H1 (cell line): ENCODE data around the gene FRY. TPM values are rescaled to one million over a fixed set of nuclear protein-coding genes. Genes with fewer than 3 reads are reported as not detected.

Source experiments
- CTCF ChIA-PET: fragments of 300-600 bp; sonication (Branson Sonifier 250); formaldehyde crosslinking; loops from one replicate; lab custom pipeline; 2021; ENCODE audit not compliant: partially characterized antibody; lab: Charles Lee
- POLR2A ChIA-PET: fragments of 300-600 bp; sonication (Branson Sonifier 250); formaldehyde crosslinking; loops from one replicate; lab custom pipeline; 2021; ENCODE audit warnings: inconsistent platforms; ENCODE audit not compliant: partially characterized antibody; lab: Charles Lee
- DNase-seq, 2 experiments: peaks; one replicate each; pipeline versions ENCODE4 v3.0.0 to v3.0.0-alpha.2; 2010 to 2022; ENCODE audit warnings: low spot score in 2 of 2, low read depth in 1 of 2, mixed read lengths in 1 of 2
- FAIRE-seq: peaks from 2 replicates; lab custom pipeline; 2011; peaks lifted over from hg19 to GRCh38; lab: Jason Lieb, UNC
- H2AFZ ChIP-seq: 2 replicates; pipeline ENCODE4 v1.8.1; 2012; ENCODE audit warnings: low read length, inconsistent platforms
- H2AK5ac ChIP-seq: 2 replicates; pipeline ENCODE4 v1.6.1; 2013; ENCODE audit warnings: low read depth, low read length
- H2BK120ac ChIP-seq: replicated peaks from 2 replicates; pipeline ENCODE3; 2013; ENCODE audit warnings: low read depth, low read length, inconsistent platforms
- H2BK12ac ChIP-seq: 2 replicates; pipeline ENCODE4 v1.6.1; 2013; ENCODE audit warnings: low read depth, low read length
- H2BK15ac ChIP-seq: 2 replicates; pipeline ENCODE4 v1.6.1; 2013; ENCODE audit warnings: low read length
- H2BK20ac ChIP-seq: 2 replicates; pipeline ENCODE4 v1.6.1; 2013; ENCODE audit warnings: low read length
- H2BK5ac ChIP-seq: 2 replicates; pipeline ENCODE4 v1.6.1; 2013; ENCODE audit warnings: low read depth, low read length
- H3K14ac ChIP-seq: 2 replicates; pipeline ENCODE4 v1.6.1; 2013; ENCODE audit warnings: inconsistent platforms; ENCODE audit not compliant: insufficient read length
- H3K18ac ChIP-seq: 2 replicates; pipeline ENCODE4 v1.6.1; 2013; ENCODE audit warnings: low read length; ENCODE audit errors: extremely low read depth
- H3K23ac ChIP-seq: 2 replicates; pipeline ENCODE4 v1.6.1; 2013; ENCODE audit warnings: inconsistent platforms; ENCODE audit not compliant: insufficient read length
- H3K23me2 ChIP-seq: 2 replicates; pipeline ENCODE4 v1.6.1; 2013; ENCODE audit warnings: low read depth, low read length
- H3K27ac ChIP-seq: 2 replicates; pipeline ENCODE4 v1.6.1; 2011; ENCODE audit warnings: low read depth, low read length, inconsistent platforms
- H3K27me3 ChIP-seq, 4 experiments: replicated peaks in 1 of 4; 1 replicate in 1 of 4; 2 replicates in 3 of 4; pipeline versions ENCODE4 v1.6.1 to v1.8.1; 2011 to 2013; ENCODE audit warnings: low read length in 3 of 4, mild to moderate bottlenecking in 3 of 4, inconsistent platforms in 2 of 4, mixed read lengths in 2 of 4, moderate library complexity in 1 of 4; ENCODE audit not compliant: control insufficient read depth in 3 of 4, insufficient read depth in 3 of 4; ENCODE audit errors: extremely low read depth in 1 of 4
- H3K36me3 ChIP-seq, 4 experiments: 2 replicates each; pipeline versions ENCODE4 v1.6.1 to v1.8.1; 2011 to 2013; ENCODE audit warnings: mild to moderate bottlenecking in 4 of 4, low read length in 3 of 4, moderate library complexity in 2 of 4, control low read depth in 1 of 4, inconsistent platforms in 1 of 4; ENCODE audit not compliant: insufficient read depth in 4 of 4, control insufficient read depth in 2 of 4
- H3K4ac ChIP-seq: replicated peaks from 2 replicates; pipeline ENCODE3; 2013; ENCODE audit warnings: low read length, low read depth, mixed read lengths, inconsistent platforms; ENCODE audit not compliant: insufficient read length
- H3K4me1 ChIP-seq, 4 experiments: replicated peaks in 1 of 4; 1 replicate in 1 of 4; 2 replicates in 3 of 4; pipeline versions ENCODE4 v1.6.1 to v1.8.1; 2011 to 2013; ENCODE audit warnings: low read length in 3 of 4, inconsistent platforms in 2 of 4, mixed read lengths in 1 of 4; ENCODE audit not compliant: insufficient read depth in 4 of 4, control insufficient read depth in 3 of 4
- H3K4me2 ChIP-seq, 2 experiments: 2 replicates each; pipeline versions ENCODE4 v1.6.1 to v1.8.1; 2011 to 2013; ENCODE audit warnings: low read depth in 2 of 2, low read length in 2 of 2, control low read depth in 1 of 2, inconsistent platforms in 1 of 2, mild to moderate bottlenecking in 1 of 2; ENCODE audit not compliant: insufficient read depth in 1 of 2
- H3K4me3 ChIP-seq, 4 experiments: fragments of 200-600, 300-600 bp in 1 of 4; sonication (generic), shearing (Covaris generic), sonication (Bioruptor Twin) in 1 of 4; 2 replicates each; pipeline versions ENCODE4 v1.5.1 to v1.8.1; 2011 to 2016; ENCODE audit warnings: low read length in 4 of 4, low read depth in 3 of 4, control low read depth in 2 of 4, inconsistent platforms in 2 of 4, mild to moderate bottlenecking in 2 of 4, mixed read lengths in 1 of 4, moderate library complexity in 1 of 4; ENCODE audit not compliant: insufficient read depth in 2 of 4; ENCODE audit errors: extremely low read depth in 1 of 4
- H3K56ac ChIP-seq: replicated peaks from 2 replicates; pipeline ENCODE3; 2013; ENCODE audit warnings: low read depth, mild to moderate bottlenecking, mixed read lengths, low read length, inconsistent platforms; ENCODE audit not compliant: insufficient read length
- H3K79me1 ChIP-seq: 2 replicates; pipeline ENCODE4 v1.6.1; 2013; ENCODE audit warnings: low read depth, low read length, control low read depth
- H3K79me2 ChIP-seq, 2 experiments: 2 replicates each; pipeline versions ENCODE4 v1.6.1 to v1.8.1; 2012 to 2013; ENCODE audit warnings: low read length in 2 of 2, mild to moderate bottlenecking in 2 of 2, inconsistent platforms in 1 of 2; ENCODE audit not compliant: insufficient read depth in 2 of 2, control insufficient read depth in 1 of 2
- H3K9ac ChIP-seq, 4 experiments: replicated peaks in 1 of 4; 1 replicate in 1 of 4; 2 replicates in 3 of 4; pipeline versions ENCODE4 v1.6.1 to v1.8.1; 2011 to 2013; ENCODE audit warnings: low read depth in 3 of 4, low read length in 3 of 4, control low read depth in 2 of 4, mild to moderate bottlenecking in 2 of 4, moderate library complexity in 2 of 4, inconsistent platforms in 1 of 4; ENCODE audit errors: extremely low read depth in 1 of 4
- H3K9me3 ChIP-seq, 2 experiments: 2 replicates each; pipeline versions ENCODE4 v1.6.1 to v1.8.1; 2012 to 2013; ENCODE audit warnings: mild to moderate bottlenecking in 2 of 2, moderate library complexity in 2 of 2, control low read depth in 1 of 2, inconsistent platforms in 1 of 2, low read depth in 1 of 2, low read length in 1 of 2, mixed read lengths in 1 of 2; ENCODE audit not compliant: insufficient read depth in 2 of 2
- H4K20me1 ChIP-seq, 2 experiments: replicated peaks in 1 of 2; 2 replicates each; pipeline versions ENCODE3 to v1.8.1; 2011 to 2013; ENCODE audit warnings: inconsistent platforms in 2 of 2, low read length in 2 of 2, mild to moderate bottlenecking in 1 of 2; ENCODE audit not compliant: insufficient read depth in 2 of 2, control insufficient read depth in 1 of 2
- H4K5ac ChIP-seq: 2 replicates; pipeline ENCODE4 v1.6.1; 2013; ENCODE audit warnings: low read length, low read depth, mixed read lengths, inconsistent platforms; ENCODE audit not compliant: insufficient read length
- H4K8ac ChIP-seq: 2 replicates; pipeline ENCODE4 v1.8.0; 2013; ENCODE audit warnings: mild to moderate bottlenecking, moderate library complexity, low read length, inconsistent platforms; ENCODE audit not compliant: insufficient read depth; ENCODE audit errors: extremely low read depth
- H4K91ac ChIP-seq: replicated peaks from 2 replicates; pipeline ENCODE3; 2013; ENCODE audit warnings: low read length, mixed read lengths, inconsistent platforms; ENCODE audit not compliant: insufficient read length
- ATF2 ChIP-seq: IDR thresholded peaks from 2 replicates; pipeline ENCODE4 v1.6.1; 2012; ENCODE audit warnings: low read length, inconsistent platforms
- CBX5 ChIP-seq: fragments of 300-800, 300-1000 bp; sonication (generic); IDR thresholded peaks from 2 replicates; pipeline ENCODE4 v1.7.1; 2016; ENCODE audit warnings: antibody characterized with exemption, low read length, low read depth
- CEBPB ChIP-seq: IDR thresholded peaks from 2 replicates; pipeline ENCODE4 v1.6.1; 2012; ENCODE audit warnings: low read depth, low read length
- EGR1 ChIP-seq: IDR thresholded peaks from 2 replicates; pipeline ENCODE4 v1.6.1; 2011; ENCODE audit warnings: low read depth, low read length, borderline replicate concordance
- EP300 ChIP-seq, 2 experiments: IDR thresholded peaks; 1 replicate in 1 of 2; 2 replicates in 1 of 2; pipeline ENCODE4 v1.6.1; 2011 to 2012; ENCODE audit warnings: low read depth in 2 of 2, low read length in 2 of 2, mild to moderate bottlenecking in 2 of 2, borderline replicate concordance in 1 of 2, inconsistent platforms in 1 of 2, moderate library complexity in 1 of 2
- HDAC2 ChIP-seq, 2 experiments: fragments of 300-600 bp in 1 of 2; sonication (generic) in 1 of 2; IDR thresholded peaks; 2 replicates each; pipeline ENCODE4 v1.6.1; 2011 to 2012; ENCODE audit warnings: low read depth in 2 of 2, low read length in 2 of 2, mild to moderate bottlenecking in 2 of 2, moderate library complexity in 2 of 2, borderline replicate concordance in 1 of 2, inconsistent platforms in 1 of 2
- KDM1A ChIP-seq: fragments of 200-600, 300-600 bp; sonication (generic); IDR thresholded peaks from 2 replicates; pipeline ENCODE4 v1.7.1; 2016; ENCODE audit warnings: mild to moderate bottlenecking, low read length, borderline replicate concordance
- POLR2A ChIP-seq, 2 experiments: IDR thresholded peaks; 1 replicate in 1 of 2; 2 replicates in 1 of 2; pipeline ENCODE4 v1.6.1; 2011; ENCODE audit warnings: low read depth in 2 of 2, low read length in 2 of 2, mild to moderate bottlenecking in 2 of 2; ENCODE audit errors: control extremely low read depth in 1 of 2
- RBBP5 ChIP-seq: IDR thresholded peaks from 2 replicates; pipeline ENCODE4 v1.7.1; 2012; ENCODE audit warnings: low read depth, mild to moderate bottlenecking, inconsistent platforms, low read length, moderate library complexity, borderline replicate concordance
- TAF1 ChIP-seq: IDR thresholded peaks from 2 replicates; pipeline ENCODE4 v1.6.1; 2011; ENCODE audit warnings: mild to moderate bottlenecking, low read depth, low read length
- TAF7 ChIP-seq: optimal IDR thresholded peaks from 2 replicates; pipeline ENCODE3; 2011; ENCODE audit warnings: low read depth, mild to moderate bottlenecking, inconsistent platforms, low read length, moderate library complexity, borderline replicate concordance
- TCF12 ChIP-seq: IDR thresholded peaks from 2 replicates; pipeline ENCODE4 v1.6.1; 2011; ENCODE audit warnings: low read depth, mild to moderate bottlenecking, low read length
- ZNF274 ChIP-seq: IDR thresholded peaks from 2 replicates; pipeline ENCODE4 v1.7.0; 2012; ENCODE audit warnings: low read length, borderline replicate concordance; ENCODE audit errors: extremely low read depth
- WGBS, 2 experiments: shearing (Covaris generic) in 1 of 2; methylation state at CpG; one replicate each; pipeline versions ENCODE4 v1.1.6 to v1.1.7; 2013 to 2015; ENCODE audit warnings: low lambda C conversion rate in 2 of 2, mixed read lengths in 2 of 2, inconsistent platforms in 1 of 2, low coverage in 1 of 2, missing lambda C conversion rate in 1 of 2; ENCODE audit not compliant: insufficient replicate concordance in 2 of 2, insufficient coverage in 1 of 2, insufficient read length in 1 of 2; ENCODE audit errors: extremely low coverage in 1 of 2, missing lambda C conversion rate in 1 of 2; 5-methylcytosine and 5-hydroxymethylcytosine counted together
- polyA plus RNA-seq, 7 experiments: library from polyadenylated mRNA; depleted of rRNA in 3 of 7; stranded (reverse) in 5 of 7; unstranded in 2 of 7; fragments of >200 nt in 5 of 7; fragments of 200-250 nt in 2 of 7; gene quantifications; 1 replicate in 5 of 7; 2 replicates in 1 of 7; 4 replicates in 1 of 7; pipeline versions ENCODE4 v1.2.1 to v1.2.3, GENCODE V29; 2011 to 2013; ENCODE audit warnings: missing spikeins in 2 of 7, mixed read lengths in 2 of 7
- total RNA-seq: library from RNA; stranded (reverse); fragmentation: NEBNext Ultra II Directional; extraction: Animal tissue kit (Norgen Biotek cat#: 25700); gene quantifications from 2 replicates; pipeline ENCODE4 v1.2.1, GENCODE V29; 2021

Gene FRY
- total and polyA plus RNA-seq, 2 of the 8 experiments (the other 6 are each of a cell fraction or from before 2014, with no cell fraction given) = 4.3 to 9.2 TPM

- no peaks in the 10 kb centered on the region for H3K79me2 ChIP-seq
- H3K23ac ChIP-seq = no peak overlapping the region
- H2AK5ac ChIP-seq = no peak overlapping the region
- H3K23me2 ChIP-seq = no peaks in the 10 kb centered on the region
- no peak overlapping the region for H4K91ac ChIP-seq
- no peak overlapping the region for H2BK20ac ChIP-seq
- H3K18ac ChIP-seq = no peak overlapping the region
- no peak overlapping the region for H3K27ac ChIP-seq
- no peaks in the 10 kb centered on the region for H3K36me3 ChIP-seq
- ChIA-PET POLR2A (no interaction called here), CTCF (interaction anchor here (1.1 to 2.1 kb wide), 2 partner anchors 8 to 14 kb away, joined by 3 to 12 read pairs; no protein-coding TSS in a partner anchor)
- FAIRE-seq (no peak), DNase-seq (no peak)
- no peak overlapping the region for H3K4ac ChIP-seq
- no peak overlapping the region for H2BK12ac ChIP-seq
- H3K9ac ChIP-seq = no peak overlapping the region
- no peak overlapping the region for H3K4me3 ChIP-seq
- no peak overlapping the region for H2BK5ac ChIP-seq
- H3K14ac ChIP-seq = no peak overlapping the region
- H4K5ac ChIP-seq = no peak overlapping the region
- no peak overlapping the region for H2AFZ ChIP-seq
- no peaks in the 10 kb centered on the region for H3K9me3 ChIP-seq
- H3K27me3 ChIP-seq = no peaks in the 10 kb centered on the region
- H2BK120ac ChIP-seq = no peak overlapping the region
- H3K79me1 ChIP-seq = no peaks in the 10 kb centered on the region
- WGBS, 2 experiments = 84% methylated on average over 5 of the region's 5 CpGs; no CpG with 5 or more reads in 1 of the 2 experiments
- no peaks in the 10 kb centered on the region for H3K4me1 ChIP-seq
- H4K20me1 ChIP-seq = no peaks in the 10 kb centered on the region
- no peak overlapping the region for H3K56ac ChIP-seq
- H2BK15ac ChIP-seq = no peak overlapping the region
- H3K4me2 ChIP-seq = no peak overlapping the region
- H4K8ac ChIP-seq = no peak overlapping the region
- TF ChIP-seq TAF7 (no peak), EGR1 (no peak), TCF12 (no peak), TAF1 (no peak), POLR2A (IDR thresholded peaks at IDR 0.05; ENCODE audit: control extremely low read depth in 1 of 2, low read depth in 2 of 2, low read length in 2 of 2) (no peak), EP300 (IDR thresholded peaks at IDR 0.05; ENCODE audit: borderline replicate concordance in 1 of 2, low read depth in 2 of 2, low read length in 2 of 2) (no peak), RBBP5 (no peak), CBX5 (no peak), ZNF274 (no peak), ATF2 (no peak), CEBPB (no peak), HDAC2 (IDR thresholded peaks at IDR 0.05; ENCODE audit: borderline replicate concordance in 1 of 2, low read depth in 2 of 2, low read length in 2 of 2) (no peak), KDM1A (no peak)
Observed at GRCh38 chr13:32151240-32151639, 119.7 kb downstream of the FRY start.
